Adipocyte (in vitro differentiated cells): Measurements from ENCODE around the gene BFSP2.
"Not testable (repeated sequence)": the region's sequence is repeated elsewhere in the genome, so short reads cannot be mapped to it uniquely, and the experiment has no call there.

Experiments
- DNase-seq: peaks from one replicate; pipeline ENCODE4 v3.0.0-alpha.2; 2015; ENCODE audit warnings: low read depth
- H3K27me3 ChIP-seq: replicated peaks from 2 replicates; pipeline ENCODE4 v1.7.0; 2013; ENCODE audit warnings: mild to moderate bottlenecking, low read length, moderate library complexity; ENCODE audit not compliant: control insufficient read depth, insufficient read depth
- H3K36me3 ChIP-seq: 2 replicates; pipeline ENCODE4 v1.7.0; 2013; ENCODE audit warnings: low read length, mild to moderate bottlenecking, moderate library complexity; ENCODE audit not compliant: control insufficient read depth, insufficient read depth, severe bottlenecking
- H3K4me1 ChIP-seq: 2 replicates; pipeline ENCODE4 v1.7.0; 2013; ENCODE audit warnings: mild to moderate bottlenecking, low read length, moderate library complexity; ENCODE audit not compliant: control insufficient read depth, insufficient read depth
- H3K4me3 ChIP-seq: 2 replicates; pipeline ENCODE4 v1.7.0; 2013; ENCODE audit warnings: mild to moderate bottlenecking, low read length, moderate library complexity
- H3K9ac ChIP-seq: 2 replicates; pipeline ENCODE4 v1.7.0; 2013; ENCODE audit warnings: mild to moderate bottlenecking, low read length, moderate library complexity
- H3K9me3 ChIP-seq: 2 replicates; pipeline ENCODE4 v1.7.0; 2013; ENCODE audit warnings: mild to moderate bottlenecking, low read length, moderate library complexity; ENCODE audit not compliant: control insufficient read depth

Gene BFSP2

DNA sequence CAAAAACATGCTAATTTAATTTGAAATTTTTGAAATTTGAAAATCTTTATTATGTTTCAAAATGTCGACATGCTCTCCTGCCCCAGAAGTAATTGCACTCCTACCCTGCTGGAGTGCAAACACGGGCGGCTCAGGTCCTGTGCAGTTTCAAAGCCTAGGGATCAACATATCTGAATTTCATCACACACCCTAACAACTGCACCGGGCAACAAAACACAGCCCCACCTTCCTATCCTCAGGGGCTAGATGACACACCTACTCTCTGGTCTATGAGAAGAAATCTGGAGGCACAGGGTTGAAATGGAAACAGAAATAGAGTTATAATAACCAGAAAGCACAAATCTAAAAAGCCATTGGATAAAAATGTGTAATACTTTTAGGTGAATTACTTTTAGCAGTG, 61.4 kb downstream of the BFSP2 start:
- Histone ChIP-seq H3K9ac (no peak overlapping the region), H3K27me3 (no peaks in the 10 kb centered on the region), H3K36me3 (no peaks in the 10 kb centered on the region), H3K9me3 (no peaks in the 10 kb centered on the region), H3K4me1 (peaks cover 6% of the 10 kb centered on the region), H3K4me3 (no peak overlapping the region)
- DNase-seq: no peak

DNA sequence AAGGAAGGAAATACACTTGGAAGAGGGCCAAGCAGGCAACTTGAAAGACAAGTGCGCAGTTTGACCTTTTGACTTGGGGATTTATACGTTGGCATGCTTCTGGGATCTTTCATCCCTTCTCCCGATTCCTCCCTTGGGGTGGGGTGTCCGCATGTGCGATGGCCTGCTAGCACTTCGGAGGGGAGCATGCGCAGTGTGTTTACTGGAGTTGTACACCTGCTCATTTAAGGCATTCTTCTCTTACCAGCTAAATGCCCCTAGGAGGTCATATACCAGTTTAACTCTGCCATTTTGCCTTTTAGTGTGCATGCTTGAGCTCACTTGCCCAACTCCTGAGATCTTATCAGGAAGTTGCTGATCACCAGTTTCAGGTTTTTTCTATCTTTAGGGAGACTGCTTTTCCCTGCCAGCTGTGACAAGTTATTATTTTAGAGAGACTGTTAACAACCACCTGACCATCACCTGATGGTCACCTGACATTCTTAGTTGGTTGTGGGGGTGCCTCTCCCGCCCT, 63.5 kb downstream of the BFSP2 start:
- H3K9ac ChIP-seq: no peak overlapping the region
- no peak for DNase-seq
- no peaks in the 10 kb centered on the region for H3K36me3 ChIP-seq
- H3K4me3 ChIP-seq: no peak overlapping the region
- H3K27me3 ChIP-seq: no peaks in the 10 kb centered on the region
- H3K9me3 ChIP-seq: no peaks in the 10 kb centered on the region
- H3K4me1 ChIP-seq: peaks cover 18% of the 10 kb centered on the region

DNA sequence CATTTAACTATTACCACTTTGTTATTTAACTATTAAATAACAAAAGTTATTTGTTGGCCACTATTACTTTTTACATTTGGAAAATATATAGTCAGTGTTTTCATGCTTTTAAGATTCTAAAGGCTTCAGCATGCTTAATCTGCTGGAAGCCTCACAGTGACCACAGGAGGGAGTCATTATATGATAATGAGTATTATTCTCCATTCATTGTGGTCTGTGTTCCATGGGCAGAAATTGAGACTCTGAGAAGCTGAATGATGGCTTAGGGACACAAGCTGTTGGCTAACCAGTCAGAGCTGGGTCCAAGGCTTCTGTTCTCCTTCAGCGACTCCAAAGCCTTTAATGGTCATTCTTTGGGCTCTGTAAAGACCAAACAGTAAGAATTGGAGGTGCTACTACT, 64.7 kb downstream of the BFSP2 start:
- no peaks in the 10 kb centered on the region for H3K27me3 ChIP-seq
- H3K4me3 ChIP-seq: no peak overlapping the region
- no peak overlapping the region for H3K9ac ChIP-seq
- peak; percentile 69 for DNase-seq
- H3K36me3 ChIP-seq: no peaks in the 10 kb centered on the region
- H3K4me1 ChIP-seq: peaks cover 25% of the 10 kb centered on the region
- H3K9me3 ChIP-seq: no peaks in the 10 kb centered on the region

DNA sequence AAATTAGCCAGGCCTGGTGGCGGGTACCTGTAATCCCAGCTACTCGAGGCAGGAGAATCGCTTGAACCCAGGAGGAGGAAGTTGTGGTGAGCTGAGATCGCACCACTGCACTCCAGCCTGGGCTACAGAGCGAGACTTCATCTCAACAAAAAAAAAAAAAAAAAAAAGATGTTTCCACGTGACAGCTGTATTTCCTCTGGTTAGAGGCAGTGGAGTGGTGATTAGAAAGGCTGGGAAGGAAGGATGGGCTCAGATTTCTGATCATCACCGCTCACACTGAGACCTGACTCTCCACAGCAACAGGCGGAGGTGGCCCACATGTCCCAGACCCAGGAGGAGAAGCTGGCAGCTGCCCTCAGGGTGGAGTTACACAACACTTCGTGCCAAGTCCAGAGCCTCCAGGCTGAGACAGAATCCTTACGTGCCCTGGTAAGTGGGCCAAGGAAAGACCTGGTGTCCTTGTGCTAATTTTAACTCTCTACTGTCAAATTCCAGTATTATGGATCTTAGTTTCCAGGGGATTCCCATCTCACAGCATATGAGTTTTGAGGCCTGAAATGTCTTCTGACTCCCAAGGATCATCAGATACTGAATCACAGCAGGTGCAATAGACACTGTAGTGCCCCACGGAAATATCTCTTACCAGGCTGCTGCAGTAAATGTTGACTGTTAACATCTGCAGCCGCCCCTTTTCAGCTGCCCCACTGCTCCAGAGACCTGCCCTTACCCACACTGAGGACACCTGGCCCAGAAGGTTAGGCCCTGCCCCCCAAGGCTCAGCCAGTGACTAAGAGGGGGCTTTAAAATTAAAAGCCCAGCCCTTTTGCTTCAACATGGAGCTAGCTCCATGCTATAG, 66.9 kb downstream of the BFSP2 start:
- no peak overlapping the region for H3K9ac ChIP-seq
- peaks cover 27% of the 10 kb centered on the region for H3K4me1 ChIP-seq
- no peak overlapping the region for H3K4me3 ChIP-seq
- no peaks in the 10 kb centered on the region for H3K36me3 ChIP-seq
- DNase-seq: no peak
- no peaks in the 10 kb centered on the region for H3K9me3 ChIP-seq
- no peaks in the 10 kb centered on the region for H3K27me3 ChIP-seq

DNA sequence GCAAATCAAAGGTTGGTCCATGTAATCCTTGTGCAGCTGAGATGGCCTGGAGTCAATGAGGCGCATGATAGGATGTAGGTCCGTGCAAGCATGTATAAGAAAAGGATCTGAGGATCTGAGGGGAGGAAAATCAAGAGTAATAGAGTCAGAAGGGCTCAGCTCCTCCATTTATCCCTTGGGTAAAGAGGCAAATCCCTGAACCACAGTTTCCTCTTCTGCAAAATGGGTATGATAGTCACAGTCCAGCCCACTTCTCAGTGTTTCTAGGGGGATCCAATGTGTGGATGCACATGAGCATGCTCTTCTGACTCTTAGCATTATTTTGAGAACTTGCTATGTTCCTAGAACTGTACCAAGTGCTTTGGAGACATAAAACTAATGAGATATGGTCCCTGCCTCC, 67.9 kb downstream of the BFSP2 start:
- DNase-seq: no peak
- peaks cover 27% of the 10 kb centered on the region for H3K4me1 ChIP-seq
- H3K36me3 ChIP-seq: no peaks in the 10 kb centered on the region
- H3K9me3 ChIP-seq: no peaks in the 10 kb centered on the region
- H3K9ac ChIP-seq: no peak overlapping the region
- H3K27me3 ChIP-seq: no peaks in the 10 kb centered on the region
- no peak overlapping the region for H3K4me3 ChIP-seq

DNA sequence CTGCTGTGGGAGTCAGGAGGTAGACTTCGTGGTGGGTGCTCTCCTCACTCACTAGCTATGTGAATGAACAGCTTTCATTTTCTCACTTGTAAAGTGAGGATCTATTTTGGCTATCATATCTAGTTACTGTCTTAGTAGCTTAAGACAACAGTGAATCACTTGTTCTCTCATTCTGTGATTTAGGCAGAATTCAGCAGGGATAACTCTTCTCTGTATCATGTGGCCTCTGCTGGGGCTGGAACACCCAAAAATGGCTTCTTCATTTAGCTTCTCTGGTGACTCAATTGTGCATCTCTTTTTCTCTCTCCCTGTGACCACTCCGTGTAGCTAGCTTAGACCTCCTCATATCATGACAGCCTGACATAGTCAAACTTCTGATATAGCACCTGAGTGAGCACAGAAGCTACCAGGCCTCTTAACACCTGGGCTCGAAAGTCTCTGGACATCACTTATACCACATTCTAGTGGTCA, 68.4 kb downstream of the BFSP2 start:
- Histone ChIP-seq H3K36me3 (no peaks in the 10 kb centered on the region), H3K4me3 (no peak overlapping the region), H3K9ac (no peak overlapping the region), H3K4me1 (peaks cover 27% of the 10 kb centered on the region), H3K9me3 (no peaks in the 10 kb centered on the region), H3K27me3 (no peaks in the 10 kb centered on the region)
- peak; percentile 28 for DNase-seq

DNA sequence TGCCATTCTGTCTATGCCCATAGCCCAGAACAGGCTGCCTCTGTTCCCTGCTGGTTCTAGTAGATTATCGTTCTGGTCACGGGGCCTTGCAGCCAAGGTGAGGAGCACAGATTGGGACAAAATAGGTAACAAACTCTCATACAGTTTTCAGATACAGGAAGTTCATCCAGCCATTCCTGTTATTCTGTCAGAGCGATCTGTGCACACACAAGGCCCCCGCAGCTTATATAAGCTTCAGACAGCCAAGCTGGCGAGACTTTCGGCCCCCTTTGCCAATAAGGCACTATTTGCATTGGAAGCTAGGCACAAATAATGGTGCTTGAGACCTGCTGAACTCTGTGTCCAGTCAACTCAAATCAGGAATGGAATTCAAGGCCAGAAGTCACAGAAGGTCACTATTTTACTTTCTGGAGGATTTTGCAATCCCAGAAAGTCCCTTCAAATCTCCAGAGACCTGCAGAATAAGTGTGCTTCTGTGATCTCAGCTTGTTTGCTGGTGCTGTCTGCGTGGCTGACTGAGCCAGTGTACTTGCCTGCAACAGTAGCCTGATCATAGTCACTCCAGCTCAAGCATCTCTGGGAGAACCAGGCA, 69.4 kb downstream of the BFSP2 start:
- H3K4me1 ChIP-seq: peaks cover 33% of the 10 kb centered on the region
- H3K9ac ChIP-seq: no peak overlapping the region
- DNase-seq: peak; percentile 51

DNA sequence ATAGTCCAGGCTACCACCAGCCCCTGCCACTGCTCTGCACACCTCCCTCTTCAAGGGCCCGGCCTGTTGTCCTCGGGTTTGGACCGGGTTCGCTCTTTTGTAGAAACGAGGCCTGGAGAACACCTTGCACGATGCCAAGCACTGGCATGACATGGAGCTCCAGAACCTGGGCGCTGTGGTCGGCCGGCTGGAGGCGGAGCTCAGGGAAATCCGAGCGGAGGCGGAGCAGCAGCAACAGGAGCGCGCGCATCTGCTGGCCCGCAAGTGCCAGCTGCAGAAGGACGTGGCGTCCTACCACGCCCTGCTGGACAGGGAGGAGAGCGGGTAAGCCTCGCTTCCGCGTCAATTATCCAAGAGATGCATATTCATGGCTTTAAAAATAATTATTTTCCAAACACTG, 72.4 kb downstream of the BFSP2 start:
- peaks cover 38% of the 10 kb centered on the region for H3K4me1 ChIP-seq
- H3K9me3 ChIP-seq: no peaks in the 10 kb centered on the region
- H3K27me3 ChIP-seq: no peaks in the 10 kb centered on the region
- H3K9ac ChIP-seq: no peak overlapping the region
- no peak for DNase-seq
- H3K4me3 ChIP-seq: no peak overlapping the region
- no peaks in the 10 kb centered on the region for H3K36me3 ChIP-seq

More for the DNA sequence above, 69.4 kb downstream of the BFSP2 start:
- H3K36me3 ChIP-seq: no peaks in the 10 kb centered on the region
- no peak overlapping the region for H3K4me3 ChIP-seq
- no peaks in the 10 kb centered on the region for H3K9me3 ChIP-seq
- H3K27me3 ChIP-seq: no peaks in the 10 kb centered on the region

DNA sequence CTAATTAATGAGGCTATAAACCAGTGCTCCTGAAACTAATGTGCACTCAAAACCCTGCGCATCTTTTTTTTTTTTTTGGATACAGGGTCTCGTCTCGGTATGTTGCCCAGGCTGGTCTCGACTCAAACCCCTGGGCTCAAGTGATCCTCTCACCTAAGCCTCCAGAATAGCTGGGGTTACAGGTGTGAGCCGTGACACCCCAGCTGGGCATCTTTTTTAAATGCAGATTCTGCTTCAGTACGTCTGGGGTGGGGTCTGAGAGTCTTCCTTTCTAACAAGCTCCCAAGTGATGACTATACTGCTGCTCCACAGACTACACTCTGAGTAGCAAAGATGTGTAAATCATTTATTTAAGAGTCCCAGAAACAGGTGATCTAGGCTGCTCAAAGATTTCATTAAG, 73.0 kb downstream of the BFSP2 start:
- no peak overlapping the region for H3K9ac ChIP-seq
- no peaks in the 10 kb centered on the region for H3K9me3 ChIP-seq
- no peaks in the 10 kb centered on the region for H3K36me3 ChIP-seq
- H3K27me3 ChIP-seq: no peaks in the 10 kb centered on the region
- DNase-seq: no peak
- no peak overlapping the region for H3K4me3 ChIP-seq
- H3K4me1 ChIP-seq: peaks cover 42% of the 10 kb centered on the region

DNA sequence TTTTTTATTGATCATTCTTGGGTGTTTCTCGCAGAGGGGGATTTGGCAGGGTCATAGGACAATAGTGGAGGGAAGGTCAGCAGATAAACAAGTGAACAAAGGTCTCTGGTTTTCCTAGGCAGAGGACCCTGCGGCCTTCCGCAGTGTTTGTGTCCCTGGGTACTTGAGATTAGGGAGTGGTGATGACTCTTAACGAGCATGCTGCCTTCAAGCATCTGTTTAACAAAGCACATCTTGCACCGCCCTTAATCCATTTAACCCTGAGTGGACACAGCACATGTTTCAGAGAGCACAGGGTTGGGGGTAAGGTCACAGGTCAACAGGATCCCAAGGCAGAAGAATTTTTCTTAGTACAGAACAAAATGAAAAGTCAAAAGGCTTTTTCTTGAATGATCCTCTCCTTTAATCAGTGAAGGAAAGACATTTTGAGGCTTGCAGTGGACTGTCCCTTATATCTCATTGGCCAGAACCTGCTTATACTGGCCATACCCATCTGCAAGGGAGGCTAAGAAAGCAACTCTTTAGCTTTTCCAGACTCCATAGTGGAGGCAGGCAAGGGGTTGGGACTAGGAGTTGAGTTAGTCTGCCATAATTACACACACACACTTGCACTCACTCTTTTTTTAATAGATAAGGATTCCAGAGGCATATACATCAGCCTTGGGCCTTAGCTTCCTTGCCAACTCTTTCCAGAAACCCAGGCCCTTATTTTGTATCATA, 73.8 kb downstream of the BFSP2 start:
- not testable (repeated sequence) for H3K4me3 ChIP-seq, H3K9me3 ChIP-seq, DNase-seq, H3K36me3 ChIP-seq, H3K27me3 ChIP-seq, H3K9ac ChIP-seq
- peaks cover 34% of the 10 kb centered on the region for H3K4me1 ChIP-seq

DNA sequence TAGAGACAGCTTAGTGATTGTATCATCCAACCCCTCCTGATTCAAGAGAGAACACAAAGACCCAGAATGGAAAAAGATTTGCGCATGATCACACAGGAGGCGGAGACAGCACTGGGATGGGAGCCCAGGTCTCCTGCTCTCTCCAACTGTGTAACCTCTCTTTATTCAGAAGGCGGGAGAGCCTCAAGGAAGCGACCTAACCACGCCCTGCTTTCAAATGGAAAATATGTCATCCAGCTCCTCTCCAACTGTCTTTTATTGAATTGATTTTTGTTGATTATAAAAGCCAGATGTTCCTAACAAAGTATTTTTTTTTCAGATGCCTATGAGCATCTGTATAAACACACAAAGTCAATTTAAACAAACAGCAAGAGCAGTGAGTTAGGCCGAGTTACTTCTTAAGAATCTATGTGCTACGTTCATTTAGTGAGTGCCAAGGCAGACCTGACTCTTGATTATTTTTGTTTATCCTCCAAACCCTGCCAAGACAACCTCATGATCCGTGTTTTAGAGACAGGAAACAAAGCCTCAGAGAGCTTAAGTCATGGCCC, 74.5 kb downstream of the BFSP2 start:
- no peaks in the 10 kb centered on the region for H3K36me3 ChIP-seq
- H3K27me3 ChIP-seq: no peaks in the 10 kb centered on the region
- H3K4me1 ChIP-seq: peaks cover 27% of the 10 kb centered on the region
- no peaks in the 10 kb centered on the region for H3K9me3 ChIP-seq
- H3K9ac ChIP-seq: no peak overlapping the region
- peak; percentile 78 for DNase-seq
- no peak overlapping the region for H3K4me3 ChIP-seq
